Naive thymus-derived CD4-positive, alpha-beta T cell (primary cell): Measurements from ENCODE around the gene EPB41L5. TPM values are rescaled to one million over a fixed set of nuclear protein-coding genes. Genes with fewer than 3 reads are reported as not detected.

Source experiments
- ATAC-seq: fragments of 150-1000 bp; cut with Tn5 transposase; 2 replicates; pipeline ENCODE4 v1.10.0; 2021; ENCODE audit warnings: mild to moderate bottlenecking, moderate library complexity
- CTCF ChIA-PET: fragments of 350-600 bp; sonication (Branson Sonifier 250); formaldehyde crosslinking; loops from one replicate; lab custom pipeline; 2021; ENCODE audit warnings: antibody characterized with exemption; lab: Charles Lee
- POLR2A ChIA-PET: fragments of 350-600 bp; sonication (Branson Sonifier 250); formaldehyde crosslinking; loops from one replicate; lab custom pipeline; 2021; ENCODE audit warnings: antibody characterized with exemption, inconsistent platforms; lab: Charles Lee
- DNase-seq, 9 donors: peaks; one replicate each; pipeline versions ENCODE4 v3.0.0 to v3.0.0-alpha.2; 2020 to 2022; ENCODE audit warnings: mixed read lengths in 1 of 9
- H3K27ac ChIP-seq: one replicate; pipeline ENCODE4 v1.7.0; 2013; ENCODE audit warnings: mild to moderate bottlenecking, low read depth, low read length, moderate library complexity
- H3K27me3 ChIP-seq, 2 donors: one replicate each; pipeline ENCODE4 v1.7.0; 2013; ENCODE audit warnings: low read length in 2 of 2, mild to moderate bottlenecking in 2 of 2, moderate library complexity in 2 of 2; ENCODE audit not compliant: control insufficient read depth in 2 of 2, insufficient read depth in 2 of 2
- H3K36me3 ChIP-seq, 3 experiments: 1 replicate in 2 of 3; 2 replicates in 1 of 3; pipeline ENCODE4 v1.7.0; 2013; ENCODE audit warnings: low read length in 3 of 3, mild to moderate bottlenecking in 3 of 3, moderate library complexity in 1 of 3; ENCODE audit not compliant: insufficient read depth in 3 of 3, control insufficient read depth in 2 of 3
- H3K4me1 ChIP-seq, 2 donors: one replicate each; pipeline ENCODE4 v1.7.0; 2013; ENCODE audit warnings: low read length in 2 of 2, mild to moderate bottlenecking in 2 of 2, moderate library complexity in 1 of 2; ENCODE audit not compliant: control insufficient read depth in 2 of 2, insufficient read depth in 2 of 2
- H3K4me3 ChIP-seq: 2 replicates; pipeline ENCODE4 v1.7.0; 2013; ENCODE audit warnings: mild to moderate bottlenecking, low read length
- H3K9me3 ChIP-seq, 3 experiments: 1 replicate in 2 of 3; 2 replicates in 1 of 3; pipeline ENCODE4 v1.7.0; 2013; ENCODE audit warnings: low read length in 3 of 3; ENCODE audit not compliant: control insufficient read depth in 2 of 3
- H3K27ac Mint-ChIP-seq, 9 donors: one replicate each; pipeline ENCODE4 v1.8.0; 2020 to 2022; ENCODE audit warnings: mixed read lengths in 9 of 9, mild to moderate bottlenecking in 8 of 9, moderate library complexity in 5 of 9, inconsistent platforms in 2 of 9
- H3K27me3 Mint-ChIP-seq, 5 donors: one replicate each; pipeline ENCODE4 v1.8.0; 2021 to 2022; ENCODE audit warnings: mixed read lengths in 5 of 5, mild to moderate bottlenecking in 1 of 5
- H3K36me3 Mint-ChIP-seq, 5 donors: one replicate each; pipeline ENCODE4 v1.8.0; 2020 to 2022; ENCODE audit warnings: mixed read lengths in 5 of 5, mild to moderate bottlenecking in 3 of 5, inconsistent platforms in 1 of 5
- H3K4me1 Mint-ChIP-seq, 7 donors: one replicate each; pipeline ENCODE4 v1.8.0; 2020 to 2022; ENCODE audit warnings: mixed read lengths in 7 of 7, mild to moderate bottlenecking in 3 of 7, inconsistent platforms in 1 of 7
- H3K4me3 Mint-ChIP-seq, 10 donors: one replicate each; pipeline ENCODE4 v1.8.0; 2020 to 2022; ENCODE audit warnings: mild to moderate bottlenecking in 10 of 10, mixed read lengths in 10 of 10, moderate library complexity in 6 of 10, inconsistent platforms in 2 of 10
- H3K9me3 Mint-ChIP-seq, 11 donors: one replicate each; pipeline ENCODE4 v1.8.0; 2020 to 2022; ENCODE audit warnings: mixed read lengths in 11 of 11, mild to moderate bottlenecking in 4 of 11, inconsistent platforms in 1 of 11, moderate library complexity in 1 of 11
- intact Hi-C, 2 donors: fragments of 100-400 bp; cut with micrococcal nuclease; formaldehyde crosslinking; loops; one replicate each; pipeline ENCODE4 v1.15.1; 2023
- polyA plus RNA-seq, 2 donors: library from polyadenylated mRNA; unstranded; fragments of 300-500 nt; fragmentation: Illumina TruSeq; gene quantifications; one replicate each; pipeline ENCODE4 v1.2.3, GENCODE V29; 2021
- total RNA-seq, 6 experiments: library from RNA in 5 of 6; stranded (reverse) in 5 of 6; gene quantifications; 1 replicate in 5 of 6; 2 replicates in 1 of 6; pipeline ENCODE4 v1.2.3 and lab custom pipeline; 2021 to 2026

Gene EPB41L5
- total and polyA plus RNA-seq, 7 experiments from 2014 or later, result 2.2 to 9.3 (median 6.5) TPM

DNA sequence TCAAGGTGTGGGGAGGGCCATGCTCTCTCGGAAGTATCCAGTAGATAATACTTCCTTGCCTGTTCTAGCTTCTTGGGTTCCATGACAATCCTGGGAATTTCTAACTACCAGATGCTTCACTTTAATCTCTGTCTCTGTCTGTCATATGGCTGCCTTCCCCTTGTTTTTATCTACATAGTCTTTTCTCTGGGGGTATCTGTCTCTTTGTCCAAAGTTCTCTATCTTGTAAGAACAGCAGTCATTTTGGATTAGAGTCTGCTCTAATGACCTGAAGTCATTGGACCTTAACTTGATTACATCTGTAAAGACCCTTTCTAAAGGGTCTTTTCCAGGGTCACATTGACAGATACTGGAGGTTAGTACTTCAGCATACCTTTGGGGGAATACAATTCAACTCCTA is 11.4 kb upstream of the EPB41L5 start:
- intact Hi-C loops, result no loop called here
- H3K4me1 ChIP-seq, result no peaks in the 10 kb centered on the region
- ATAC-seq, result no peak
- H3K4me3 ChIP-seq, result no peak overlapping the region
- no peak overlapping the region for H3K27ac ChIP-seq
- no peaks in the 10 kb centered on the region for H3K9me3 Mint-ChIP-seq
- no peaks in the 10 kb centered on the region for H3K27me3 ChIP-seq
- H3K27ac Mint-ChIP-seq, result no peak overlapping the region
- H3K27me3 Mint-ChIP-seq, result peaks cover 0 to 11% (median 0%) of the 10 kb centered on the region in 5 donors
- H3K4me3 Mint-ChIP-seq, result no peak overlapping the region
- no peaks in the 10 kb centered on the region for H3K36me3 ChIP-seq
- H3K9me3 ChIP-seq, result no peaks in the 10 kb centered on the region
- DNase-seq, result no peak
- no peaks in the 10 kb centered on the region for H3K36me3 Mint-ChIP-seq
- ChIA-PET POLR2A (no interaction called here), CTCF (no interaction called here)
- no peaks in the 10 kb centered on the region for H3K4me1 Mint-ChIP-seq

DNA sequence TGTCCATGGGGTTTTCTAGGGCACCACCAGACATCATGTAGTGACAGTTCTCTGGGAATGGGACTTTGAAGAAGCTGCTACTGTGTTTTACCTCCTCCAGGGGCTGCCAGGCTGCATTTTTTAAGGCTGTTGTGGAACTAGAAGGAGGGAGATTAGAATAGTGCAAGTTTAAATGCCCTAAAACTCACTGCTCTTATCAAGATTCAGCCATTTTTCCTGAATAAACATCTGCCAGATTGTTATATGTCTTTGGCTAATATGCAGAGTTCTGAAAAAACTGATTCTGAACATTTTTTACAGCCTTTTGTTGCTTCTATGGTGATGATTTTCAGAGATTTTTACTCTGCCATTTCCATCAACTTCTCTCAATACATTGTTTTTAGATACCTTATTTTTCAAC is 8.6 kb upstream of the EPB41L5 start:
- DNase-seq, result no peak
- peaks cover 0 to 8% (median 0%) of the 10 kb centered on the region in 5 donors for H3K27me3 Mint-ChIP-seq
- intact Hi-C loops, result no loop called here
- H3K4me3 ChIP-seq, result no peak overlapping the region
- H3K36me3 Mint-ChIP-seq, result no peaks in the 10 kb centered on the region
- H3K4me1 Mint-ChIP-seq, result peaks cover 0 to 7% (median 0%) of the 10 kb centered on the region in 7 donors
- no peak overlapping the region for H3K4me3 Mint-ChIP-seq
- ChIA-PET POLR2A (interaction anchor here (1.2 kb wide), 1 partner anchor 172 kb away, joined by 3 read pairs; no protein-coding TSS in a partner anchor), CTCF (interaction anchor here (1.2 kb wide), 1 partner anchor 45 kb away, joined by 4 read pairs; no protein-coding TSS in a partner anchor)
- H3K9me3 Mint-ChIP-seq, result no peaks in the 10 kb centered on the region
- H3K27me3 ChIP-seq, result no peaks in the 10 kb centered on the region
- no peaks in the 10 kb centered on the region for H3K9me3 ChIP-seq
- no peaks in the 10 kb centered on the region for H3K36me3 ChIP-seq
- H3K27ac ChIP-seq, result no peak overlapping the region
- no peak for ATAC-seq
- H3K27ac Mint-ChIP-seq, result no peak overlapping the region
- H3K4me1 ChIP-seq, result no peaks in the 10 kb centered on the region

GRCh38 chr2:120005834-120006521 is 6.9 kb upstream of the EPB41L5 start:
- intact Hi-C loops, result no loop called here
- no peaks in the 10 kb centered on the region for H3K27me3 ChIP-seq
- CTCF ChIA-PET, result no interaction called here
- H3K27me3 Mint-ChIP-seq, result peaks cover 0 to 6% (median 0%) of the 10 kb centered on the region in 5 donors
- peaks cover 0 to 7% (median 0%) of the 10 kb centered on the region in 7 donors for H3K4me1 Mint-ChIP-seq
- no peak overlapping the region for H3K27ac ChIP-seq
- no peak for DNase-seq
- H3K27ac Mint-ChIP-seq, result peak overlapping the region in 1 of 9 donors; percentile 46
- no peaks in the 10 kb centered on the region for H3K4me1 ChIP-seq
- ATAC-seq, result no peak
- H3K4me3 Mint-ChIP-seq, result no peak overlapping the region
- H3K9me3 Mint-ChIP-seq, result no peaks in the 10 kb centered on the region
- H3K36me3 ChIP-seq, result no peaks in the 10 kb centered on the region
- H3K36me3 Mint-ChIP-seq, result no peaks in the 10 kb centered on the region
- H3K9me3 ChIP-seq, result no peaks in the 10 kb centered on the region
- POLR2A ChIA-PET, result interaction anchor here (0.6 kb wide), 1 partner anchor 245 kb away, joined by 5 read pairs; no protein-coding TSS in a partner anchor
- no peak overlapping the region for H3K4me3 ChIP-seq

DNA sequence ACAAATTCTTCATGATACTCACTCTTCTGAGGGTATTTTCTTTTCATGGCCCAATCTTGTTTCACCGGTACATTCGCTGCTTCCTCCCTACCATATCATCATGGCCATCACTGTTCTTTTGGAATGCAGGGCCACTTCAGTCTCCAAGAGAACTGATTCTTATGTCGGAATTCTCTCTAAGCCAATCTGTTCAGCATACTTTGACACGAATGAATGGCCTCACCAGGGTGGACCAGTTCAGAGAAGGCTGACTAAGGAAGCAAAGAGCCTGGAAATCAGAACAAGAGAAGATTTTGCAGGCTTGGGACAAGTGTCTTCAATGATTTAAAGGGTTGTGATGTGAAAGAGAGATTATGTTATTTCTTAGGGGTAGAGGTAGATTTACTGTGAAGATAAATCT is 5.0 kb upstream of the EPB41L5 start:
- Histone ChIP-seq H3K9me3 (no peaks in the 10 kb centered on the region), H3K36me3 (peaks cover 0 to under 1% (median 0%) of the 10 kb centered on the region in 3 experiments), H3K4me1 (peaks cover 6% of the 10 kb centered on the region in 2 donors), H3K4me3 (no peak overlapping the region), H3K27ac (no peak overlapping the region), H3K27me3 (no peaks in the 10 kb centered on the region)
- Mint-ChIP-seq H3K9me3 (no peaks in the 10 kb centered on the region), H3K27me3 (peaks cover 0 to 3% (median 0%) of the 10 kb centered on the region in 5 donors), H3K36me3 (no peaks in the 10 kb centered on the region), H3K4me3 (no peak overlapping the region), H3K27ac (peak overlapping the region in 1 of 9 donors; percentile 60), H3K4me1 (peaks cover 6 to 12% (median 7%) of the 10 kb centered on the region in 7 donors)
- no peak for ATAC-seq
- CTCF ChIA-PET, result no interaction called here
- POLR2A ChIA-PET, result no interaction called here
- intact Hi-C loops, result no loop called here
- no peak for DNase-seq

DNA sequence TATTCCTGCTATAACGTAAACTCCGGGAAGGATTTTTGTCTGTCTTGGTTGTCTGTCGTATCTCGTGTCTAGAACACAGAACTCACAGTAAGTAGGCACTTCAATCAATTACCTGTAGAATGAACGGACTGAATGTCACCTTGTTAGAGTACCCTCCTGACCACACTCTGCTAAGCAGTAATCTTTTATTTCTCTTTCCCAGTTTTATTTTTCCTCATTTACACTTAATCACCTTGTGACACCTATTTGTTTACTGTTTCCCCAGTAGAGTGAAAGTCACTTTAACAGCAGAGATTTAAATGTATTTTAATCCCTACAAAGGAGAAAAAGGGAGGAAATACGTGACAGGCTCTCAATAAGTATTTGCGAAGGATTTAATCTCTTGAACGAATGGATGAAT is 514 bp upstream of the EPB41L5 start:
- Histone ChIP-seq H3K4me3 (peak overlapping the region; percentile 69), H3K27me3 (no peaks in the 10 kb centered on the region), H3K4me1 (peaks cover 6% of the 10 kb centered on the region in 2 donors), H3K27ac (peak overlapping the region; percentile 70), H3K9me3 (no peaks in the 10 kb centered on the region), H3K36me3 (peaks cover 0 to 3% (median 0%) of the 10 kb centered on the region in 3 experiments)
- Mint-ChIP-seq H3K4me3 (peak overlapping the region; percentile 64 to 88 (median 76)), H3K36me3 (peaks cover 0 to 6% (median 0%) of the 10 kb centered on the region in 5 donors), H3K9me3 (no peaks in the 10 kb centered on the region), H3K27ac (peak overlapping the region in 8 of 9 donors; percentile 10 to 75 (median 53)), H3K27me3 (peaks cover 0 to 20% (median 0%) of the 10 kb centered on the region in 5 donors), H3K4me1 (peaks cover 9 to 36% (median 24%) of the 10 kb centered on the region in 7 donors)
- CTCF ChIA-PET, result interaction anchor here (0.8 to 1.0 kb wide), 2 partner anchors 162 to 301 kb away, joined by 3 to 4 read pairs; no protein-coding TSS in a partner anchor
- POLR2A ChIA-PET, result interaction anchor here (0.6 to 1.3 kb wide), 2 partner anchors 219 to 334 kb away, joined by 3 to 7 read pairs; no protein-coding TSS in a partner anchor
- DNase-seq (no peak), ATAC-seq (no peak)
- intact Hi-C loops, result loop anchor here (2.0 to 10.0 kb wide), 7 partner anchors 210 to 2000 kb away; partner anchors contain the start of genes C2orf76 (in 1 of the 2), CCDC93 (in 1 of the 2), DBI (in 1 of the 2) and INHBB (in 1 of the 2)

GRCh38 chr2:120013597-120014223 is 833 bp downstream of the EPB41L5 start:
- ATAC-seq, result no peak
- DNase-seq, result peak in 1 of 9 donors; percentile 3
- peak overlapping the region in 7 of 9 donors; percentile 19 to 73 (median 68) for H3K27ac Mint-ChIP-seq
- POLR2A ChIA-PET, result interaction anchor here (1.0 kb wide), 1 partner anchor 163 kb away, joined by 3 read pairs; no protein-coding TSS in a partner anchor
- H3K4me3 Mint-ChIP-seq, result peak overlapping the region; percentile 73 to 89 (median 85)
- no peaks in the 10 kb centered on the region for H3K9me3 ChIP-seq
- peaks cover 8 to 37% (median 24%) of the 10 kb centered on the region in 7 donors for H3K4me1 Mint-ChIP-seq
- H3K4me1 ChIP-seq, result peaks cover 6% of the 10 kb centered on the region in 2 donors
- H3K27me3 ChIP-seq, result no peaks in the 10 kb centered on the region
- CTCF ChIA-PET, result no interaction called here
- H3K9me3 Mint-ChIP-seq, result no peaks in the 10 kb centered on the region
- peaks cover 0 to 20% (median 0%) of the 10 kb centered on the region in 5 donors for H3K27me3 Mint-ChIP-seq
- H3K36me3 Mint-ChIP-seq, result peaks cover 0 to 6% (median 0%) of the 10 kb centered on the region in 5 donors
- intact Hi-C loops, result loop anchor here (1.0 to 10.0 kb wide), 10 partner anchors 164 to 2001 kb away; partner anchors contain the start of genes PTPN4 (in 2 of the 2), TMEM177 (in 2 of the 2), C2orf76 (in 1 of the 2) and CCDC93 (in 1 of the 2)
- H3K36me3 ChIP-seq, result peaks cover 0 to 3% (median 0%) of the 10 kb centered on the region in 3 experiments
- peak overlapping the region; percentile 69 for H3K4me3 ChIP-seq
- H3K27ac ChIP-seq, result peak overlapping the region; percentile 70
